Measurements from ENCODE around the gene SUV39H1. TPM values are rescaled to one million over a fixed set of nuclear protein-coding genes. Genes with fewer than 3 reads are reported as not detected.

The SUV39H1 gene
- total RNA-seq, 2 experiments from 2014 or later: 30.3 to 33.2 TPM

DNA sequence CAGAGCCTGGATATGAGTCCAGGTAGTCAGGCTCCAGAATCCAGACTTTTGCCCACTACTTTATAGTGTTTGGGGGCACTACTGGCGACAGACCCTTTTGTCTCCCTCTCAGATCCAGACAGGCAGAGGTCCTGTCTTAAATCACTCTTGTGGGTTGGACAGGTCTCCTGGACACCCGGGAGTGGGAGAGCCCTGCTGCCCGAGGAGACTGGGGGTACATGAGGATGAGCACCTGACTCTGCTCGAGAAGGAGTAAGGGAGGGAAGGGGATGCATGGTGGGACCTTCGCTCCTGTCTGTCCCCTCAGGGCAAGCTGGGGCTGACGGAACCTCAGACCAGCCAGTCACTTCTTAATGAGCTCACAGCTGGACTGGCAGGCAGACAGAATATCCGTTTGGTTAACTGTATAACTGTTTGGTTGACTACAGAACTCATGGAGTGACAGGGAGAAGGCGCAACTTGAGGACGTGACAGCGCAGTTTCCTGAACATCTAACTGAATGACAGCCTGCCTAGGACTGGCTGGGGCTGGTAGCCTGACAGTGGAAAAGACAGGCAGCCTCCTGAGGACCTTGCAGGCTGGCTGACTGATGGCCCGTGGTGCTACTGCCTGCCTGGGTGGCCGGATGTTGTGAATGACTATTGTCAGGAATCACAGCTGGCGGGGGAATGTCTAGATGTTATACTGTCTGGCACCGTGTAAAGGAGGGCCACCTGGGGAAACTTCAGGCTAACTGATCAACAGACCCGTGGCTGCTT lies 1.6 kb upstream of the SUV39H1 start:
- peak overlapping the region; percentile 97 for H3K27ac Mint-ChIP-seq
- no peak for DNase-seq
- H3K9me3 Mint-ChIP-seq: no peaks in the 10 kb centered on the region
- POLR2A ChIA-PET: interaction anchor here (1.2 to 4.5 kb wide), 9 partner anchors 11 to 203 kb away, joined by 4 to 62 read pairs (median 23); partner anchors contain the start of genes HDAC6, PQBP1, RBM3 and TIMM17B
- H3K4me1 Mint-ChIP-seq: peaks cover 42% of the 10 kb centered on the region
- H3K27me3 Mint-ChIP-seq: no peaks in the 10 kb centered on the region
- peaks cover 32% of the 10 kb centered on the region for H3K36me3 Mint-ChIP-seq (ENCODE audit: low read depth)
- CTCF ChIA-PET: interaction anchor here (1.6 to 2.0 kb wide), 2 partner anchors 42 to 47 kb away, joined by 4 to 6 read pairs; no protein-coding TSS in a partner anchor
- H3K4me3 Mint-ChIP-seq: peak overlapping the region; percentile 90

GRCh38 chrX:48695534-48695896 lies 1.0 kb upstream of the SUV39H1 start:
- ChIA-PET POLR2A (interaction anchor here (1.0 to 4.5 kb wide), 12 partner anchors 11 to 221 kb away, joined by 4 to 62 read pairs (median 8); partner anchors contain the start of genes HDAC6, PQBP1, RBM3 and TIMM17B), CTCF (interaction anchor here (1.6 to 2.0 kb wide), 2 partner anchors 42 to 47 kb away, joined by 4 to 6 read pairs; no protein-coding TSS in a partner anchor)
- DNase-seq: no peak

DNA sequence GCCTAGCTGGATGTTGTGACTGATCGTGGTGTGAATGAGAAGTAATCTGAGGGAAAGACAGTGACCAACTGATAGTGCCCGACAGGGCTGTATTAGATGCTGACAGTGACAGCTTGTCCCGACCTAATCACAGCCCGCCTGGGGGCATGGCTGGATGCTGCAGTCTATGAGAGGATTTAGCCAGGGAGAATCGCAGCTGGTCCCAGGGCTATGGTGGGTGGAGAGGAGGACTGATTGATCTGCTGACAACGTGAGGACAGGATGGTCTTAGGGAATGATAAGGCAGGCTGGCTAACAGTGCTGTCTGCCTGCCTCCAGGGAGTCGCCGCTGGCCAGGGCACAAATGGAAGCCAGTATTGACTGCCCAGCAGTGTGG lies 621 bp upstream of the SUV39H1 start:
- ChIA-PET POLR2A (interaction anchor here (1.0 to 4.5 kb wide), 13 partner anchors 10 to 221 kb away, joined by 4 to 62 read pairs (median 7); partner anchors contain the start of genes HDAC6, PQBP1, RBM3 and TIMM17B), CTCF (interaction anchor here (0.6 to 2.0 kb wide), 3 partner anchors 41 to 261 kb away, joined by 3 to 6 read pairs (median 4); no protein-coding TSS in a partner anchor)
- peak overlapping the region; percentile 90 for H3K4me3 Mint-ChIP-seq
- H3K27me3 Mint-ChIP-seq: no peaks in the 10 kb centered on the region
- H3K27ac Mint-ChIP-seq: peak overlapping the region; percentile 97
- H3K9me3 Mint-ChIP-seq: no peaks in the 10 kb centered on the region
- H3K4me1 Mint-ChIP-seq: peaks cover 47% of the 10 kb centered on the region
- DNase-seq: no peak
- H3K36me3 Mint-ChIP-seq (ENCODE audit: low read depth): peaks cover 29% of the 10 kb centered on the region

More at GRCh38 chrX:48695534-48695896, 1.0 kb upstream of the SUV39H1 start:
- peaks cover 43% of the 10 kb centered on the region for H3K4me1 Mint-ChIP-seq
- H3K36me3 Mint-ChIP-seq (ENCODE audit: low read depth): peaks cover 29% of the 10 kb centered on the region
- H3K9me3 Mint-ChIP-seq: no peaks in the 10 kb centered on the region
- peak overlapping the region; percentile 90 for H3K4me3 Mint-ChIP-seq
- H3K27ac Mint-ChIP-seq: peak overlapping the region; percentile 97
- no peaks in the 10 kb centered on the region for H3K27me3 Mint-ChIP-seq

GRCh38 chrX:48696909-48697727 lies 584 bp downstream of the SUV39H1 start:
- POLR2A ChIA-PET: interaction anchor here (0.9 to 4.5 kb wide), 15 partner anchors 9 to 261 kb away, joined by 3 to 62 read pairs (median 5); partner anchors contain the start of genes HDAC6, PQBP1, RBM3 and TIMM17B
- CTCF ChIA-PET: interaction anchor here (1.3 to 2.0 kb wide), 2 partner anchors 49 kb away, joined by 5 to 6 read pairs; no protein-coding TSS in a partner anchor
- H3K27me3 Mint-ChIP-seq: no peaks in the 10 kb centered on the region
- peak overlapping the region; percentile 90 for H3K4me3 Mint-ChIP-seq
- peak; percentile 59 for DNase-seq
- no peaks in the 10 kb centered on the region for H3K9me3 Mint-ChIP-seq
- H3K36me3 Mint-ChIP-seq (ENCODE audit: low read depth): peaks cover 24% of the 10 kb centered on the region
- H3K4me1 Mint-ChIP-seq: peaks cover 52% of the 10 kb centered on the region
- H3K27ac Mint-ChIP-seq: peak overlapping the region; percentile 85

DNA sequence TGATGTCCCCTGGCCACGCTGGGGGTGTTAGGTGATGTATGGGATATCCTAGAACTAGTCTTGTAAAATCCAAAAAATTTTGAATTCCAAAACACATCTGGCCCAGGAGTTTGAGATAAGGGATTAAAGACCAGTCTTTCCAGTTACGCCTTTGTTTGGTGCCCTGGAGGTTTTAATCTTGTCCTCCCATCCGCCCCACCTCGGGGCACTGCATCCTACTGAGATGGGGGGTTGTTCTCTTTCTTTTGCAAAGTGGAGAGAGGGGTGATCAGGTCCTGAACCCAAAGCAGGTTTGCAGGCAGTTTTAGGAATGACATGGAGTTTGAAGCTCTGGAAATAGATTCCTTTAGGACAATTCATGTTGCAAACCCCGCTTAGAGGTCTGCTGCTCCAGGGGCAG lies 1.8 kb downstream of the SUV39H1 start:
- peaks cover 61% of the 10 kb centered on the region for H3K4me1 Mint-ChIP-seq

DNA sequence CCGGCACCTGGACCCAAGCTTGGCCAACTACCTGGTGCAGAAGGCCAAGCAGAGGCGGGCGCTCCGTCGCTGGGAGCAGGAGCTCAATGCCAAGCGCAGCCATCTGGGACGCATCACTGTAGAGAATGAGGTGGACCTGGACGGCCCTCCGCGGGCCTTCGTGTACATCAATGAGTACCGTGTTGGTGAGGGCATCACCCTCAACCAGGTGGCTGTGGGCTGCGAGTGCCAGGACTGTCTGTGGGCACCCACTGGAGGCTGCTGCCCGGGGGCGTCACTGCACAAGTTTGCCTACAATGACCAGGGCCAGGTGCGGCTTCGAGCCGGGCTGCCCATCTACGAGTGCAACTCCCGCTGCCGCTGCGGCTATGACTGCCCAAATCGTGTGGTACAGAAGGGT lies 3.7 kb downstream of the SUV39H1 start:
- ChIA-PET POLR2A (interaction anchor here (1.0 to 1.2 kb wide), 2 partner anchors 17 to 37 kb away, joined by 4 read pairs; partner anchors contain the start of gene WAS), CTCF (no interaction called here)
- peaks cover 66% of the 10 kb centered on the region for H3K4me1 Mint-ChIP-seq

More for the DNA sequence above, 1.8 kb downstream of the SUV39H1 start:
- Mint-ChIP-seq H3K9me3 (no peaks in the 10 kb centered on the region), H3K4me3 (peak overlapping the region; percentile 87), H3K27me3 (no peaks in the 10 kb centered on the region), H3K36me3 (ENCODE audit: low read depth) (peaks cover 35% of the 10 kb centered on the region), H3K27ac (no peak overlapping the region)
- no peak for DNase-seq
- POLR2A ChIA-PET: interaction anchor here (1.0 to 4.5 kb wide), 9 partner anchors 14 to 260 kb away, joined by 3 to 62 read pairs (median 23); partner anchors contain the start of genes HDAC6 and WAS
- CTCF ChIA-PET: interaction anchor here (1.1 to 1.3 kb wide), 2 partner anchors 15 to 50 kb away, joined by 3 to 5 read pairs; no protein-coding TSS in a partner anchor

GRCh38 chrX:48700951-48701653 lies 4.6 kb downstream of the SUV39H1 start:
- H3K4me1 Mint-ChIP-seq: peaks cover 57% of the 10 kb centered on the region
- CTCF ChIA-PET: no interaction called here
- POLR2A ChIA-PET: interaction anchor here (1.0 kb wide), 1 partner anchor 36 kb away, joined by 4 read pairs; no protein-coding TSS in a partner anchor

More for the DNA sequence above, 3.7 kb downstream of the SUV39H1 start:
- H3K27me3 Mint-ChIP-seq: no peaks in the 10 kb centered on the region
- peaks cover 49% of the 10 kb centered on the region for H3K36me3 Mint-ChIP-seq (ENCODE audit: low read depth)
- no peak for DNase-seq
- no peak overlapping the region for H3K4me3 Mint-ChIP-seq
- no peak overlapping the region for H3K27ac Mint-ChIP-seq
- H3K9me3 Mint-ChIP-seq: no peaks in the 10 kb centered on the region

GRCh38 chrX:48702032-48702431 lies 5.5 kb downstream of the SUV39H1 start:
- H3K27me3 Mint-ChIP-seq: no peaks in the 10 kb centered on the region
- POLR2A ChIA-PET: no interaction called here
- peaks cover 54% of the 10 kb centered on the region for H3K4me1 Mint-ChIP-seq
- no peaks in the 10 kb centered on the region for H3K9me3 Mint-ChIP-seq
- H3K27ac Mint-ChIP-seq: no peak overlapping the region
- CTCF ChIA-PET: no interaction called here
- H3K4me3 Mint-ChIP-seq: no peak overlapping the region
- peaks cover 60% of the 10 kb centered on the region for H3K36me3 Mint-ChIP-seq (ENCODE audit: low read depth)
- no peak for DNase-seq

More at GRCh38 chrX:48700951-48701653, 4.6 kb downstream of the SUV39H1 start:
- Mint-ChIP-seq H3K27me3 (no peaks in the 10 kb centered on the region), H3K9me3 (no peaks in the 10 kb centered on the region), H3K36me3 (ENCODE audit: low read depth) (peaks cover 54% of the 10 kb centered on the region), H3K4me3 (no peak overlapping the region), H3K27ac (no peak overlapping the region)
- DNase-seq: no peak

DNA sequence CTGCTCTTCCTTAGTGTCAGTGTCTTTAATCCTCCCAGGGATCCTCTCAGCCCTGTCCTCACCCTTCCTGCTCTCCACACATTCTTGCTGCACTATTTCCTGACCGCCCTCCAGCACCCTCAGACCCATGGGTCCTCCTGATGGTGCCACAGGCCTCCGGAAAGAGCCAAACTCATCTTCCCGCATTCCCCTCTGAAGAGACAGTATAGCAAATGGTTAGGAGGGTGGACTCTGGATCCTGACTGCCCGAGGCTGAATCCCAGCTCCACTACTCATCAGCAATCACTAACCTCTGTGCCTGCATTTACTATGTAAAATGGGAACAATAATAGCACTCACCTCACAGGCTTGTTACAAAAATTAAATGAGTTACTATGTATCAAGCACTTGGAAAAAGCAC lies 6.2 kb downstream of the SUV39H1 start:
- peaks cover 59% of the 10 kb centered on the region for H3K36me3 Mint-ChIP-seq (ENCODE audit: low read depth)
- no peaks in the 10 kb centered on the region for H3K9me3 Mint-ChIP-seq
- ChIA-PET CTCF (no interaction called here), POLR2A (no interaction called here)
- no peak overlapping the region for H3K4me3 Mint-ChIP-seq
- H3K27ac Mint-ChIP-seq: peak overlapping the region; percentile 40
- DNase-seq: no peak
- H3K27me3 Mint-ChIP-seq: no peaks in the 10 kb centered on the region
- H3K4me1 Mint-ChIP-seq: peaks cover 47% of the 10 kb centered on the region

- no peak for DNase-seq
- Mint-ChIP-seq H3K4me1 (peaks cover 42% of the 10 kb centered on the region), H3K27ac (no peak overlapping the region), H3K36me3 (ENCODE audit: low read depth) (peaks cover 61% of the 10 kb centered on the region), H3K9me3 (no peaks in the 10 kb centered on the region), H3K27me3 (no peaks in the 10 kb centered on the region), H3K4me3 (no peak overlapping the region)
- ChIA-PET CTCF (no interaction called here), POLR2A (no interaction called here)
Observed at GRCh38 chrX:48703228-48703627, 6.7 kb downstream of the SUV39H1 start.

DNA sequence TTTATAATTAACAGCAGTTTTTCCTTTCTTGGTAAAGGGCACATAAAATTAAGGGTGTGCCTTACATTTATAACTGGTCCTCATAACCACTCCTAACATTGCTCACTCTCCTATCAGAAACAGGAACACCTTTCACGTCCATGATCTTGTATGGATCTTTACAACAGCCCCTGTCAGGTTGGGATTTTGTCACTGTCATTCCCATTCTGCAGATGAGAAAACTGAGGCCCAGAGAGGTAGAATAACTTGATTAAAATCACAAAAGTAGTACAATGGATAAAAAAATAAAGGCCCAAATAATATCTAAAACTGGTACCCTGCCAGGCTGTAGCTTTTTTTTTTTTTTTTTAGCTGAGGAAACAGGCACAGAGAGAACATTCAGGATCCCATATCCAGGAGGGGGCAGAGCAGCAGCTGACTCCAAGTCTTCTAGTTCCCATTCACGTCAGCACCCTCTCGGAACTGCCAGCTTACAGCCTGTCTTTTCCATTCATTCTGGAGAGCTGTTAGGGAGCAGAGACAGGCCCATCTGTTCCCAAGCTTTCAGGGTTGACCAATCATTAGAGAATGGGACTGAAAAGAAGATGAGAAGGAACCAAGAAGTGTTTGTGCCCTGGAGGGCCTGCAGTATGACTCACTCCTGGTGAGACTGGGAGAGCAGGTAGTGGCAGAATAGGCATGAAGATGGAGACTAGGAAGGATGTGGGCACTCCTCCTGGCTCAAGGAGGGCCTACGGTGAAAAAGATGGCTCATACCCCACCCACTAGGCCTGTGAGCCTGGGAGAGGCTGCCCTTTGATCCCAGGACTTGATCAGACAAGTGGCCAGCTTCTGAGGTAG lies 7.3 kb downstream of the SUV39H1 start:
- H3K9me3 Mint-ChIP-seq: no peaks in the 10 kb centered on the region
- no peak overlapping the region for H3K4me3 Mint-ChIP-seq
- no peaks in the 10 kb centered on the region for H3K27me3 Mint-ChIP-seq
- no peak overlapping the region for H3K27ac Mint-ChIP-seq
- POLR2A ChIA-PET: no interaction called here
- CTCF ChIA-PET: interaction anchor here (1.2 kb wide), 1 partner anchor 55 kb away, joined by 3 read pairs; no protein-coding TSS in a partner anchor
- H3K36me3 Mint-ChIP-seq (ENCODE audit: low read depth): peaks cover 65% of the 10 kb centered on the region
- DNase-seq: no peak
- H3K4me1 Mint-ChIP-seq: peaks cover 37% of the 10 kb centered on the region
